WI38 (cell line): Measurements from ENCODE around the gene NAALADL2.
"Not testable (repeated sequence)": the region's sequence is repeated elsewhere in the genome, so short reads cannot be mapped to it uniquely, and the experiment has no call there.

Source experiments
- H3K4me3 ChIP-seq: 2 replicates; pipeline ENCODE4 v1.5.1; 2011; ENCODE audit warnings: low read depth, mild to moderate bottlenecking, control low read depth, low read length
- CTCF ChIP-seq: IDR thresholded peaks from 2 replicates; pipeline ENCODE4 v1.5.1; 2012; ENCODE audit warnings: low read depth, mild to moderate bottlenecking, control low read depth, low read length

Gene NAALADL2

GRCh38 chr3:175127075-175127662 lies 268.0 kb downstream of the NAALADL2 start:
- no peak for TF ChIP-seq CTCF
- no peak overlapping the region for H3K4me3 ChIP-seq

DNA sequence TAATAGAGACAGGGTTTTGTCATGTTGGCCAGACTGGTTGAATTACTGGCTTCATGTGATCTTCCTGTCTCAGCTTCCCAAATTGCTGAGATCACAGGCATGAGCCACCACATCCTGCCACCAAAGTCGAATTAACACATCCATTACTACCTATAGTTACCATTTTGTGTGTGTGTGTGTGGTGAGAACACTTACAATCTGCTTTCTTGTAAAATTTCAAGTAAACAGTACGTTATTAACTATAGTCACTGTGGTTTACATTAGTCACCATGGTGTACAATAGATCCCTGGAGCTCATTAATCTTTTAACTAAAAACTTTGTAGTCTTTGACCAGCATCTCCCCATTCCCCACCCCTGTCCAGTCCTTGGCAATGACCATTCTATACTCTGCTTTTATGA lies 270.0 kb downstream of the NAALADL2 start:
- no peak for TF ChIP-seq CTCF
- no peak overlapping the region for H3K4me3 ChIP-seq

DNA sequence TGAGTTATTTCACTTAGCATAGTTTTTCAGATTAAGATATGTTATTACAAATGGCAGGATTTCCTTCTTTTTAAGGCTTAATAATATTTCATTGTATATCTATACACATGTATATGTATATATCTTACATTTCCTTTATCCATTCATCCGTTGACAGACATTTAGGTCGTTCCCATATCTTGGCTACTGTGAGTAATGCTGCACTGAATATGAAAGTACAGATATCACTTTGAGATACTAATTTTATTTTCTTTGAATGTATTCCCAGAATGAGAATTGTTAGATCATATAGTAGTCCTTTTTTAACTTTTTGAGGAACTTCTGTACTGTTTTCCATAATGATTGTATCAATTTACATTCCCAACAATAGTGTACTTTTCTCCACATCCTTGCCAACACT lies 270.4 kb downstream of the NAALADL2 start:
- no peak overlapping the region for H3K4me3 ChIP-seq

GRCh38 chr3:175131866-175132265 lies 272.7 kb downstream of the NAALADL2 start:
- not testable (repeated sequence) for H3K4me3 ChIP-seq

More for the DNA sequence above, 270.4 kb downstream of the NAALADL2 start:
- TF ChIP-seq CTCF, result no peak

DNA sequence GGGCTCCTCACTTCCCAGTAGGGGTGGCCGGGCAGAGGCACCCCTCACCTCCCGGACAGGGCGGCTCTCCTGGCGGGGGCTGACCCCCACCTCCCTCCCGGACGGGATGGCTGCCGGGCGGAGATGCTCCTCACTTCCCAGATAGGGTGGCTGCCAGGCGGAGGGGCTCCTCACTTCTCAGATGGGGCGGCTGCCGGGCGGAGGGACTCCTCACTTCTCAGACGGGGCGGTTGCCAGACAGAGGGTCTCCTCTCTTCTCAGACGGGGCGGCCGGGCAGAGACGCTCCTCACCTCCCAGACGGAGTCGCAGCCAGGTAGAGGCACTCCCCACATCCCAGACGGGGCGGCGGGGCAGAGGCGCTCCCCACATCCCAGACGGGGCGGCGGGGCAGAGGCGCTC lies 273.6 kb downstream of the NAALADL2 start:
- not testable (repeated sequence) for H3K4me3 ChIP-seq

GRCh38 chr3:175144368-175144767 lies 285.2 kb downstream of the NAALADL2 start:
- TF ChIP-seq CTCF, result no peak
- no peak overlapping the region for H3K4me3 ChIP-seq

DNA sequence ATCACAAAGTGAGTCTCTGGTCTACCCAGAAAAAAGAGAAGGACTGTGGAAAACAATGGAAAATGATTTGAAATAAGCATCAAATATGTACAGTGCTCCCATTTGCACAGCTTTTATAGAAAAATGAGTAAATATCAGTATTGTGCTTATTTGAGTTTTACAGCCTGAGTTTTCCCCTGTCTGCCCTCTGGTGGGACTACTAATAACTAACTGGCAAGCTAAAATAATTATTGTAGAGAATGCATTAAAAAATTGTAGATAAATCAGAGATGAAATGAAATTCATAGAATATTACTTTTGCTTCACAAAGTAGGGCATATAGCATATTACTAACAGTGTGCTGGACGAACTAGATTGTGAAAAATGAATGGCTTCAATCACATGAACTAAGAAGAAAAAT lies 287.1 kb downstream of the NAALADL2 start:
- no peak overlapping the region for H3K4me3 ChIP-seq
- peak; percentile 9; the same call in 1 of the 2 replicates for TF ChIP-seq CTCF

GRCh38 chr3:175149675-175150074 lies 290.5 kb downstream of the NAALADL2 start:
- H3K4me3 ChIP-seq, result no peak overlapping the region
- TF ChIP-seq CTCF, result no peak
